ENCODE results near the gene FYCO1.
A peak's percentile ranks its signal among the peaks of the same experiment; 100 is the strongest.

FYCO1 gene

GRCh38 chr3:45992133-45992729 is 3.4 kb downstream of the FYCO1 start:
- Histone ChIP-seq H2AFZ (ENCODE audit: low read depth, low read length) (no peak overlapping the region), H3K9me3 (ENCODE audit: insufficient read depth, low read length, severe bottlenecking) (no peaks in the 10 kb centered on the region), H3K4me3 (ENCODE audit: low read depth in 1 of 2, low read length in 2 of 2) (no peak overlapping the region), H3K27ac (ENCODE audit: low read length) (peak overlapping the region; percentile 99), H3K79me2 (ENCODE audit: insufficient read depth, low read length) (peaks cover 92% of the 10 kb centered on the region), H3K4me1 (ENCODE audit: insufficient read depth, low read length) (peaks cover 82% of the 10 kb centered on the region), H3K27me3 (ENCODE audit: insufficient read depth, low read length, poor library complexity) (no peaks in the 10 kb centered on the region), H3K4me2 (ENCODE audit: insufficient read depth, low read length) (peak overlapping the region; percentile 92; the same call in 1 of the 2 replicates), H3K36me3 (ENCODE audit: insufficient read depth, low read length) (peaks cover 34% of the 10 kb centered on the region), H4K20me1 (ENCODE audit: insufficient read depth, low read length) (peaks cover 18% of the 10 kb centered on the region; the same call in 1 of the 2 replicates), H3K9ac (ENCODE audit: low read depth, low read length) (no peak overlapping the region; the same call in 1 of the 2 replicates)
- TF ChIP-seq EZH2 (IDR thresholded peaks at IDR 0.05; ENCODE audit: borderline replicate concordance, low read depth, low read length, severe bottlenecking): no peak
- TF ChIP-seq, protein P1, sequence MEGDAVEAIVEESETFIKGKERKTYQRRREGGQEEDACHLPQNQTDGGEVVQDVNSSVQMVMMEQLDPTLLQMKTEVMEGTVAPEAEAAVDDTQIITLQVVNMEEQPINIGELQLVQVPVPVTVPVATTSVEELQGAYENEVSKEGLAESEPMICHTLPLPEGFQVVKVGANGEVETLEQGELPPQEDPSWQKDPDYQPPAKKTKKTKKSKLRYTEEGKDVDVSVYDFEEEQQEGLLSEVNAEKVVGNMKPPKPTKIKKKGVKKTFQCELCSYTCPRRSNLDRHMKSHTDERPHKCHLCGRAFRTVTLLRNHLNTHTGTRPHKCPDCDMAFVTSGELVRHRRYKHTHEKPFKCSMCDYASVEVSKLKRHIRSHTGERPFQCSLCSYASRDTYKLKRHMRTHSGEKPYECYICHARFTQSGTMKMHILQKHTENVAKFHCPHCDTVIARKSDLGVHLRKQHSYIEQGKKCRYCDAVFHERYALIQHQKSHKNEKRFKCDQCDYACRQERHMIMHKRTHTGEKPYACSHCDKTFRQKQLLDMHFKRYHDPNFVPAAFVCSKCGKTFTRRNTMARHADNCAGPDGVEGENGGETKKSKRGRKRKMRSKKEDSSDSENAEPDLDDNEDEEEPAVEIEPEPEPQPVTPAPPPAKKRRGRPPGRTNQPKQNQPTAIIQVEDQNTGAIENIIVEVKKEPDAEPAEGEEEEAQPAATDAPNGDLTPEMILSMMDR (IDR thresholded peaks at IDR 0.05; ENCODE audit: borderline replicate concordance, extremely low read depth, low read length, poor library complexity, severe bottlenecking): no peak
- peak; percentile 39 for DNase-seq
- ATAC-seq (ENCODE audit: insufficient read depth, low read depth): no peak

DNA sequence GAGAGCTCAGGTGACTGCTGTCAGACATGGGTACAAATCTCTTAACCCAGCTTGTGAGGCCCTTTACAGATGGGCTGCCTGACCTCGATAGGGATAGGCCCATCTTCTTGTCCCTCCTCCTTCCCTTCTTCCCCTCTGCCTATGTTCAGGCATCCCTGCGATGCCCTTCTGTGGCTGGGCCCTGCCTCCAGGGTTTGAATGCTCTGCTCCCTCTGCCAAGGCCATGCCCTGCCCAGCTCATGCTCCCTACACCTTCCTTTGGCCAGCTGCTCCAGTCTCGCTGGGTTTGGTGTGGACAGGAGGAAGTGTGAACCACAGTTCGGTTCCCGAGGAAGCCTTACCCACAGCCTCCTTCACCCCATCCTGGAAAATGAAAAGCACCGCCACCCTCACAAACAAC is 4.3 kb downstream of the FYCO1 start:
- no peak overlapping the region for H3K4me3 ChIP-seq (ENCODE audit: low read depth in 1 of 2, low read length in 2 of 2)
- peaks cover 85% of the 10 kb centered on the region for H3K4me1 ChIP-seq (ENCODE audit: insufficient read depth, low read length)
- no peak for TF ChIP-seq EZH2 (IDR thresholded peaks at IDR 0.05; ENCODE audit: borderline replicate concordance, low read depth, low read length, severe bottlenecking)
- TF ChIP-seq, protein P1 (IDR thresholded peaks at IDR 0.05; ENCODE audit: borderline replicate concordance, extremely low read depth, low read length, poor library complexity, severe bottlenecking): no peak
- H3K79me2 ChIP-seq (ENCODE audit: insufficient read depth, low read length): peaks cover 100% of the 10 kb centered on the region
- H2AFZ ChIP-seq (ENCODE audit: low read depth, low read length): no peak overlapping the region
- H3K36me3 ChIP-seq (ENCODE audit: insufficient read depth, low read length): peaks cover 40% of the 10 kb centered on the region
- no peaks in the 10 kb centered on the region for H3K27me3 ChIP-seq (ENCODE audit: insufficient read depth, low read length, poor library complexity)
- peak overlapping the region; percentile 30; the same call in 1 of the 2 replicates for H3K4me2 ChIP-seq (ENCODE audit: insufficient read depth, low read length)
- peaks cover 20% of the 10 kb centered on the region; the same call in 1 of the 2 replicates for H4K20me1 ChIP-seq (ENCODE audit: insufficient read depth, low read length)
- DNase-seq (no peak), ATAC-seq (ENCODE audit: insufficient read depth, low read depth) (no peak)
- peak overlapping the region; percentile 66 for H3K27ac ChIP-seq (ENCODE audit: low read length)
- H3K9ac ChIP-seq (ENCODE audit: low read depth, low read length): no peak overlapping the region
- no peaks in the 10 kb centered on the region for H3K9me3 ChIP-seq (ENCODE audit: insufficient read depth, low read length, severe bottlenecking)

DNA sequence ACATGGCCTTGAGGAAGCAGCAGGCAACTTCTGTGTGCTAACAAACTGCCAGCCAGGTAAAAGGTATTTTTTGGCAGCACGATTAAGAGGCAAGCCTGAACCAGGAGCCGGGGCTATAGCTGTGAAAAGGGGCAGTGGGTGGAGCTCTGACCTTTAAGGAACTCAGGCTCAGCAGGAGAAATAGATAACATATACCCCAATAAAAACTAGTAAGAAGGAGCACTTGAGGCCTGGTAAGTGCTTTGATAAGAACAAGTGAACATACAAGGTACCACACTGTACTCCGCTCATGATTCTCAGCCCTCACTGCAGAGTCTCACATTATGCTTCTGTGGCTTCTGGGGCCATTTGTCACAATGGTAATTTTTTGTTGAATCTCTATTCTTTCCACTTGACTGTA is 5.4 kb downstream of the FYCO1 start:
- Histone ChIP-seq H3K4me1 (ENCODE audit: insufficient read depth, low read length) (peaks cover 81% of the 10 kb centered on the region), H3K27me3 (ENCODE audit: insufficient read depth, low read length, poor library complexity) (no peaks in the 10 kb centered on the region), H3K36me3 (ENCODE audit: insufficient read depth, low read length) (peaks cover 51% of the 10 kb centered on the region), H3K9me3 (ENCODE audit: insufficient read depth, low read length, severe bottlenecking) (no peaks in the 10 kb centered on the region), H4K20me1 (ENCODE audit: insufficient read depth, low read length) (peaks cover 30% of the 10 kb centered on the region; the same call in 1 of the 2 replicates), H2AFZ (ENCODE audit: low read depth, low read length) (no peak overlapping the region), H3K4me3 (ENCODE audit: low read depth in 1 of 2, low read length in 2 of 2) (no peak overlapping the region), H3K79me2 (ENCODE audit: insufficient read depth, low read length) (peaks cover 100% of the 10 kb centered on the region), H3K4me2 (ENCODE audit: insufficient read depth, low read length) (no peak overlapping the region), H3K9ac (ENCODE audit: low read depth, low read length) (no peak overlapping the region), H3K27ac (ENCODE audit: low read length) (peak overlapping the region; percentile 46; the same call in 1 of the 2 replicates)
- no peak for ATAC-seq (ENCODE audit: insufficient read depth, low read depth)
- TF ChIP-seq, protein P1 (IDR thresholded peaks at IDR 0.05; ENCODE audit: borderline replicate concordance, extremely low read depth, low read length, poor library complexity, severe bottlenecking): no peak
- no peak for TF ChIP-seq EZH2 (IDR thresholded peaks at IDR 0.05; ENCODE audit: borderline replicate concordance, low read depth, low read length, severe bottlenecking)
- DNase-seq: no peak

Data from DND-41 (cell line).